ENCODE measurements around the gene WNK3.

WNK3 gene
- long read RNA-seq = 0 reads

GRCh38 chrX:54357414-54358377 is at the start of gene WNK3:
TSS of gene WNK3 (minus strand) at chrX:54358046.
- peaks cover 8% of the 10 kb centered on the region for H3K27me3 ChIP-seq (ENCODE audit: insufficient read depth, poor library complexity, severe bottlenecking)
- no peak within 1 kb of the TSS for H3K4me3 ChIP-seq (replicated peaks; ENCODE audit: insufficient read depth, low read length)
- DNase-seq (ENCODE audit: low read depth in 1 of 2, low spot score in 1 of 2) = no peak
- no peak for TF ChIP-seq CTCF (IDR thresholded peaks at IDR 0.05; ENCODE audit: insufficient read depth, low read length)
- no peak for TF ChIP-seq GABPA (IDR thresholded peaks at IDR 0.05; ENCODE audit: low read depth)
- TF ChIP-seq, protein P1, sequence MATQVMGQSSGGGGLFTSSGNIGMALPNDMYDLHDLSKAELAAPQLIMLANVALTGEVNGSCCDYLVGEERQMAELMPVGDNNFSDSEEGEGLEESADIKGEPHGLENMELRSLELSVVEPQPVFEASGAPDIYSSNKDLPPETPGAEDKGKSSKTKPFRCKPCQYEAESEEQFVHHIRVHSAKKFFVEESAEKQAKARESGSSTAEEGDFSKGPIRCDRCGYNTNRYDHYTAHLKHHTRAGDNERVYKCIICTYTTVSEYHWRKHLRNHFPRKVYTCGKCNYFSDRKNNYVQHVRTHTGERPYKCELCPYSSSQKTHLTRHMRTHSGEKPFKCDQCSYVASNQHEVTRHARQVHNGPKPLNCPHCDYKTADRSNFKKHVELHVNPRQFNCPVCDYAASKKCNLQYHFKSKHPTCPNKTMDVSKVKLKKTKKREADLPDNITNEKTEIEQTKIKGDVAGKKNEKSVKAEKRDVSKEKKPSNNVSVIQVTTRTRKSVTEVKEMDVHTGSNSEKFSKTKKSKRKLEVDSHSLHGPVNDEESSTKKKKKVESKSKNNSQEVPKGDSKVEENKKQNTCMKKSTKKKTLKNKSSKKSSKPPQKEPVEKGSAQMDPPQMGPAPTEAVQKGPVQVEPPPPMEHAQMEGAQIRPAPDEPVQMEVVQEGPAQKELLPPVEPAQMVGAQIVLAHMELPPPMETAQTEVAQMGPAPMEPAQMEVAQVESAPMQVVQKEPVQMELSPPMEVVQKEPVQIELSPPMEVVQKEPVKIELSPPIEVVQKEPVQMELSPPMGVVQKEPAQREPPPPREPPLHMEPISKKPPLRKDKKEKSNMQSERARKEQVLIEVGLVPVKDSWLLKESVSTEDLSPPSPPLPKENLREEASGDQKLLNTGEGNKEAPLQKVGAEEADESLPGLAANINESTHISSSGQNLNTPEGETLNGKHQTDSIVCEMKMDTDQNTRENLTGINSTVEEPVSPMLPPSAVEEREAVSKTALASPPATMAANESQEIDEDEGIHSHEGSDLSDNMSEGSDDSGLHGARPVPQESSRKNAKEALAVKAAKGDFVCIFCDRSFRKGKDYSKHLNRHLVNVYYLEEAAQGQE (IDR thresholded peaks at IDR 0.05; ENCODE audit: insufficient replicate concordance, low read depth) = no peak
- TF ChIP-seq POLR2AphosphoS5 (IDR thresholded peaks at IDR 0.05; ENCODE audit: low read depth) = no peak
- no peak for TF ChIP-seq SPI1 (IDR thresholded peaks at IDR 0.05; ENCODE audit: borderline replicate concordance, low read depth)
- H3K27ac ChIP-seq (replicated peaks) = no peak within 1 kb of the TSS

DNA sequence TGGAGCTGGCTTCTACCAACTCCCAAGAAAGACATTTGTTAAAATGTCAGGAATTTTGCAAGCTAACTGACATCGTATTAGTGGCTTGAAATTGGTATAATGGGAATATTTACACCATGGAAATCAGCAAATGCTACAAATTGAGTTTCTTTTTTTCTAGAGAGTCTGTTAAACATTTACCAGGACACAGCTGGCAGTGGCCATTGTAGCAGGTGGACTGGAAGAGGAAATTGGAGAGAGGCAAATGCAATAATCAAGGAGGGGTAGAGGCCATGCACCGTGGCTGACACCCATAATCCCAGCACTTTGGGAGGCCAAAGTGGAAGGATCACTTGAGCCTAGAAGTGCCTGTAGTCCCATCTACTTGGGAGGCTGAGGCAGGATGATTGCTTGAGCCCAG is 49.4 kb upstream of the WNK3 start:
- H3K27ac ChIP-seq (replicated peaks) = no peak overlapping the region
- no peak for TF ChIP-seq SPI1 (IDR thresholded peaks at IDR 0.05; ENCODE audit: borderline replicate concordance, low read depth)
- no peak for TF ChIP-seq CTCF (IDR thresholded peaks at IDR 0.05; ENCODE audit: insufficient read depth, low read length)
- TF ChIP-seq POLR2AphosphoS5 (IDR thresholded peaks at IDR 0.05; ENCODE audit: low read depth) = no peak
- TF ChIP-seq GABPA (IDR thresholded peaks at IDR 0.05; ENCODE audit: low read depth) = no peak
- TF ChIP-seq, protein P1 (IDR thresholded peaks at IDR 0.05; ENCODE audit: insufficient replicate concordance, low read depth) = no peak
- no peak for DNase-seq (ENCODE audit: low read depth in 1 of 2, low spot score in 1 of 2)
- H3K27me3 ChIP-seq (ENCODE audit: insufficient read depth, poor library complexity, severe bottlenecking) = no peaks in the 10 kb centered on the region
- H3K4me3 ChIP-seq (replicated peaks; ENCODE audit: insufficient read depth, low read length) = no peak overlapping the region

DNA sequence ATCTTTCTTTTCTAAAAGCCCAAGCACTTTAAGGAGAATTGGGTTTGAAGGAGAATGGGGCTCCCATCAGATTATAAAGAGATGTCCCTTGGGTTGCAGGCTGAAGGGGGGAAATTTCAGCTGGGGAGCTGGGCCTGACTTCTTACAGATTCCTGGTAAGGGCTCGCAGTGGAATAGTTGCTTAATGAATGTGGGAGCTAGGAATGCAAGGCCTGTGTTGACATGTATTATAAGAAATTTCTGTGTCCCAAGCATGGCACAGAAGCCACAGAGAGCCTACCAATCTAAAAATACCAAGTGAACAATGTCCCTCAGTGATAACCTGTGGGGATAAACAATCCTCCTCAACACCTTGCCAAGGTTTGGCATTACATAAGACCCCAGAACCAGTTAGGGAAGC is 39.3 kb upstream of the WNK3 start:
- Histone ChIP-seq H3K27me3 (ENCODE audit: insufficient read depth, poor library complexity, severe bottlenecking) (no peaks in the 10 kb centered on the region), H3K27ac (replicated peaks) (no peak overlapping the region), H3K4me3 (replicated peaks; ENCODE audit: insufficient read depth, low read length) (no peak overlapping the region)
- DNase-seq (ENCODE audit: low read depth in 1 of 2, low spot score in 1 of 2) = no peak
- TF ChIP-seq, protein P1 (IDR thresholded peaks at IDR 0.05; ENCODE audit: insufficient replicate concordance, low read depth) = no peak
- TF ChIP-seq SPI1 (IDR thresholded peaks at IDR 0.05; ENCODE audit: borderline replicate concordance, low read depth) (no peak), CTCF (IDR thresholded peaks at IDR 0.05; ENCODE audit: insufficient read depth, low read length) (no peak), POLR2AphosphoS5 (IDR thresholded peaks at IDR 0.05; ENCODE audit: low read depth) (no peak), GABPA (IDR thresholded peaks at IDR 0.05; ENCODE audit: low read depth) (no peak)
